ENCODE data around the gene E2F6.

DNA sequence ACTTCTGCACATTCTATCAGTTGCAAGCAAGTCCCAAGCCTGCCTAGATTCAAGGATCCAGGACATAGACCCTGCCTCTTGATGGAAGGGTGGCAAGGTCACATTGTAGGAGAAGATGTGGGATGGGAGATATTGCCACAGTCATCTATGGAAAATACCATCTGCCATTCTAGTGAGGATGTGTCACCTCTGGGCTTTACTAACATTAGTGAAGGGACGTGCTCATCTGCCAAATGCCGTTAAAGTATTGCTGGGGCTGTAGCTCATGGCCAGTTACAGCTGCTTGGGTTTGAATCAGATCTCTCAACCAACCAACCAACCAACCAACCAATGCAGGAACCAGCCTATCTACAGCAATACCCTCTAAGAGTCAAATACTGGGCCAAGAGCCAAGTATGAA, 49.0 kb downstream of the E2F6 start:
- no peak for TF ChIP-seq POLR2AphosphoS5 (IDR thresholded peaks at IDR 0.05)
- no peak for TF ChIP-seq POLR2A (IDR thresholded peaks at IDR 0.05)
